Left ventricle myocardium inferior (tissue), 1 donor: ENCODE data around the gene HAS3. TPM values are rescaled to one million over a fixed set of nuclear protein-coding genes. Genes with fewer than 3 reads are reported as not detected.

ENCODE experiments used
- DNase-seq: peaks from one replicate; pipeline ENCODE4 v3.0.0-alpha.2; 2020
- H3K27ac ChIP-seq: fragments of 200-600 bp; replicated peaks from 2 replicates; pipeline ENCODE4 v1.8.0; 2021
- H3K27me3 ChIP-seq: fragments of 200-600 bp; 2 replicates; pipeline ENCODE4 v1.8.0; 2021; ENCODE audit warnings: low read depth
- H3K36me3 ChIP-seq: fragments of 200-600 bp; 2 replicates; pipeline ENCODE4 v1.8.0; 2021
- H3K4me1 ChIP-seq: fragments of 200-600 bp; 2 replicates; pipeline ENCODE4 v1.8.0; 2021
- H3K4me3 ChIP-seq: fragments of 200-600 bp; 2 replicates; pipeline ENCODE4 v1.8.0; 2021; ENCODE audit warnings: mild to moderate bottlenecking, moderate library complexity
- H3K9me3 ChIP-seq: fragments of 200-600 bp; replicated peaks from 2 replicates; pipeline ENCODE4 v1.8.0; 2021
- intact Hi-C: fragments of 100-400 bp; cut with micrococcal nuclease; formaldehyde crosslinking; loops from one replicate; pipeline ENCODE4 v1.11.0; 2022
- total RNA-seq: library from RNA; stranded (reverse); fragmentation: NEBNext Ultra II Directional; extraction: Animal tissue kit (Norgen Biotek cat#: 25700); gene quantifications from one replicate; pipeline ENCODE4 v1.2.1, GENCODE V29; 2021
- TF ChIP-seq, protein P1 (sequence below): fragments of 200-600 bp; IDR thresholded peaks from 2 replicates; pipeline ENCODE4 v1.8.0; 2021; ENCODE audit warnings: antibody characterized with exemption, mild to moderate bottlenecking, borderline replicate concordance
- donor health status: DM: no; HTN: yes; CAD: no; lungs with severe emphysema.

Gene HAS3
- total RNA-seq, 1 donor from 2014 or later: 0.27 TPM

DNA sequence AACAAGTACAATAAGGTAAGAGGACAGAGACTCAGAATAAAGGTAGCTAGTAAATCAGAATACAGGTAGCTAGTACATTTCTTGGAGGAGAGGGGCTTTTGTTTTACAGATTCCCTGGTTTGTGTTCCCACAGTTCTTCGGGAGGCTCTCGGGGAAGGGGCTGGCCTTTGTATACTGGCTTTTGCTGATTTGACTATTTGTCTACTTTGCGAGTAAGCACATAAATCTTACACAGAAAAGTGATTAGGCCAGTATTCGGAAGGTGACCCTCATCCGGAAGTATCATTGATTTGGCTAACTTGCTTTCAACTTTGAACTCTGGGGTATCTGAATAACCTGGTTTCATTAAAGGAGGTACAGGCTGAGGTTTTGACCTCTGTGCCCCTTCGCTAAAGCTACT is 60.1 kb downstream of the HAS3 start:
- intact Hi-C loops: no loop called here
- no peaks in the 10 kb centered on the region for H3K9me3 ChIP-seq

DNA sequence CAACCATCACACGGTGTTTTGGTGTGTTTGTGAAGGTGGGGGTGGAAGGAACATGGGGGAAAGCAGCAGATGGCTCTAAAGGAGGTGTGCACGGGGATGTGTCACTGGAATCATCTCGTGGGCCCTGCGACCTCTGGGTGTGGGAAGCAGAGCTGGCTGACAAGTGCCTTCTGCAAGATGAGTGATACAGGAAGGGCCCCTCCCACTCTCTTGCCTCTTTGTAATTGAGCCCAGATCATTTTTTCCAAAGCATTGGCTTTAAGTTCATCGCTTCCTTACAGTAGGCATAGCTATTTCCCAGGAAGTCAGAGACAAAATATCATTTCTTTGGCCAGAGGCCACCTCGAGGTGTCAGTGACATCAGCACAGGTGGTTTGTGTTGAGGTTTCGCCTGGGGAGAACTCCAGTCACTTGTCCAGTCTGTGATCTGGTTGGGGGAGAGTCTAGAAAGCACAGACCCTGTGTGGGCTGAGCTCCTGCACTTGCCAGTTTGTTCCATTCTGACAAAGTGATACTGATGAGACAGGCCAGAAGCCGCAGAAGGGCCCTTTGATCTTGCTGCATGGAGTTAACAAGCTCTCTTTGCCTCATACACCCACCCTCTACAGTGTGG is 60.9 kb downstream of the HAS3 start:
- H3K36me3 ChIP-seq: peaks cover 86% of the 10 kb centered on the region

More for the DNA sequence above, 60.1 kb downstream of the HAS3 start:
- Histone ChIP-seq H3K27me3 (no peaks in the 10 kb centered on the region), H3K27ac (no peak overlapping the region), H3K36me3 (peaks cover 94% of the 10 kb centered on the region), H3K4me1 (peaks cover 4% of the 10 kb centered on the region), H3K4me3 (no peak overlapping the region)
- DNase-seq: no peak
- TF ChIP-seq, protein P1, sequence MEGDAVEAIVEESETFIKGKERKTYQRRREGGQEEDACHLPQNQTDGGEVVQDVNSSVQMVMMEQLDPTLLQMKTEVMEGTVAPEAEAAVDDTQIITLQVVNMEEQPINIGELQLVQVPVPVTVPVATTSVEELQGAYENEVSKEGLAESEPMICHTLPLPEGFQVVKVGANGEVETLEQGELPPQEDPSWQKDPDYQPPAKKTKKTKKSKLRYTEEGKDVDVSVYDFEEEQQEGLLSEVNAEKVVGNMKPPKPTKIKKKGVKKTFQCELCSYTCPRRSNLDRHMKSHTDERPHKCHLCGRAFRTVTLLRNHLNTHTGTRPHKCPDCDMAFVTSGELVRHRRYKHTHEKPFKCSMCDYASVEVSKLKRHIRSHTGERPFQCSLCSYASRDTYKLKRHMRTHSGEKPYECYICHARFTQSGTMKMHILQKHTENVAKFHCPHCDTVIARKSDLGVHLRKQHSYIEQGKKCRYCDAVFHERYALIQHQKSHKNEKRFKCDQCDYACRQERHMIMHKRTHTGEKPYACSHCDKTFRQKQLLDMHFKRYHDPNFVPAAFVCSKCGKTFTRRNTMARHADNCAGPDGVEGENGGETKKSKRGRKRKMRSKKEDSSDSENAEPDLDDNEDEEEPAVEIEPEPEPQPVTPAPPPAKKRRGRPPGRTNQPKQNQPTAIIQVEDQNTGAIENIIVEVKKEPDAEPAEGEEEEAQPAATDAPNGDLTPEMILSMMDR: no peak

DNA sequence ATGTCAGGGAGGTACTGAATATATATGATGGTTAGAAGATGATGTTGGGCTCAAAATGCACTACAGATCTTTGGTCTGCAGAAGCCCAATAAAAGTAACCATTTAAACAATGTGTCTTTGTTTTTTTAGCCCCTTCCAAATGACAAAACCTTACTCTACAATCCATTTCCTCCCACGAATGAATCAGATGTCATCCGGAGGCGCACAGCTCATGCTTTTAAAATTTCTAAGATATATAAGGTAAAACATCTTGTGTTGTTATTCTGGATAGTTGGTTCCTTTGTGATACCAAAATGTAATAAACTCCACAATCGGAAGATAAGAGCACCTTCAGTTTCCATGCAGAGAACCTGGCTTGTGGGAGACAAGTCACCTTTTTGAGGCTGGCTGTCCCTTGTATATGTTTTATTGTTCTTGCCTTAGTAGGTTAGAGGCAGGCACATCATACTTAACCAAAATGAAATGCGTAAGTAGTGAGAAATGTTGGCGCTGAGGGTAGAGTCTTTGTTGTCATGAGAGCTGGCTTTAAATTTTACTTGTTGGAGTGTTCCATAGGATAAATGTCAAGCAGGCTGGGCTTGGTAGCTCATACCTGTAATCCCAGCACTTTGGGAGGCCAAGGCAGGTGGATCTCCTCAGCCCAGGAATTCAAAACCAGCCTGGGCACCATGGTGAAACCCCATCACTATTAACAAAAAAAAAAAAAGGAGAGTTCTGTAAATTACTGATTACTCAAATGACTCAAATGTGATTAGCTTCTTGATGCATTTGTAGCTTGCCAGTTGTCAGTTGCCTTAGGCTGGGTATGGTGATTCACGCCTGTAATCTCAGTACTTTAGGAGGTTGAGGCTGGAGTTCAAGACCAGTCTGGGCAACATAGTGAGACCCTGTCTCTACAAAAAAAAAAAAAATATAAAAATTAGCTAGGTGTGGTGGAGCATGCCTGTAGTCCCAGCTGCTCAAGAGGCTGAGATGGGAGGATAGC is 61.8 kb downstream of the HAS3 start:
- H3K27me3 ChIP-seq: no peaks in the 10 kb centered on the region
- H3K9me3 ChIP-seq: no peaks in the 10 kb centered on the region
- H3K4me1 ChIP-seq: peaks cover 4% of the 10 kb centered on the region
- H3K36me3 ChIP-seq: peaks cover 77% of the 10 kb centered on the region
- H3K27ac ChIP-seq: no peak overlapping the region
- TF ChIP-seq, protein P1: no peak
- no peak for DNase-seq
- no peak overlapping the region for H3K4me3 ChIP-seq
- intact Hi-C loops: no loop called here

More for the DNA sequence above, 60.9 kb downstream of the HAS3 start:
- intact Hi-C loops: no loop called here
- DNase-seq: no peak
- Histone ChIP-seq H3K27me3 (no peaks in the 10 kb centered on the region), H3K9me3 (no peaks in the 10 kb centered on the region), H3K4me1 (peaks cover 4% of the 10 kb centered on the region), H3K4me3 (no peak overlapping the region), H3K27ac (no peak overlapping the region)
- TF ChIP-seq, protein P1: no peak

Other genes starting within 250 kb of the HAS3 start
- gene CHTF8, start 26.9 kb downstream of the HAS3 start, total RNA-seq: 52.4 TPM
- 30.4 TPM for gene UTP4, start 27.0 kb downstream of the HAS3 start, total RNA-seq
- 10.2 TPM for gene SNTB2, start 81.5 kb downstream of the HAS3 start, total RNA-seq
- gene VPS4A, start 205.7 kb downstream of the HAS3 start, total RNA-seq: 27.4 TPM
- 6.0 TPM for gene PDF, start 224.9 kb downstream of the HAS3 start, total RNA-seq
- 24.1 TPM for gene COG8, start 233.9 kb downstream of the HAS3 start, total RNA-seq
- 8.2 TPM for gene NIP7, start 234.1 kb downstream of the HAS3 start, total RNA-seq
- gene TMED6, start 246.1 kb downstream of the HAS3 start, total RNA-seq: not detected